Gastroesophageal sphincter (tissue), 4 donors: ENCODE results near the gene LCE5A. TPM values are rescaled to one million over a fixed set of nuclear protein-coding genes. Genes with fewer than 3 reads are reported as not detected.

ENCODE experiments used
- ATAC-seq: fragments of 150-250 bp; one replicate; pipeline ENCODE4 v1.9.1; 2016; ENCODE audit warnings: mild to moderate bottlenecking, moderate library complexity
- H3K27ac ChIP-seq, 4 donors: fragments of 200-600 bp; sonication (generic) in 3 of 4; 1 replicate in 3 of 4; 2 replicates in 1 of 4; pipeline ENCODE4 v1.5.1; 2016 to 2019
- H3K27me3 ChIP-seq: fragments of 200-600 bp; sonication (generic); one replicate; pipeline ENCODE4 v1.5.1; 2019
- H3K36me3 ChIP-seq, 2 donors: fragments of 200-600 bp; sonication (generic); one replicate each; pipeline ENCODE4 v1.5.1; 2019; ENCODE audit warnings: control low read depth in 1 of 2
- H3K4me1 ChIP-seq, 3 donors: fragments of 200-600 bp; sonication (generic); 1 replicate in 2 of 3; 2 replicates in 1 of 3; pipeline ENCODE4 v1.5.1; 2016 to 2019; ENCODE audit warnings: control low read depth in 2 of 3
- H3K4me3 ChIP-seq, 2 donors: fragments of 200-600 bp; sonication (generic); one replicate each; pipeline ENCODE4 v1.5.1; 2019; ENCODE audit warnings: mild to moderate bottlenecking in 1 of 2, moderate library complexity in 1 of 2
- H3K9me3 ChIP-seq, 3 donors: fragments of 200-600 bp; sonication (generic); one replicate each; pipeline ENCODE4 v1.5.1; 2017 to 2019; ENCODE audit warnings: control low read depth in 2 of 3
- CTCF ChIP-seq, 4 experiments: fragments of 200-600 bp in 2 of 4; fragments of 450-650 bp in 2 of 4; sonication (generic) in 1 of 4; IDR thresholded peaks; one replicate each; pipeline ENCODE4 v1.5.1; 2017 to 2019; ENCODE audit warnings: antibody characterized with exemption in 4 of 4, mild to moderate bottlenecking in 2 of 4, moderate library complexity in 2 of 4
- EP300 ChIP-seq: sonication (generic); formaldehyde crosslinking; IDR thresholded peaks from one replicate; pipeline ENCODE4 v1.6.1; 2017; ENCODE audit warnings: antibody characterized with exemption, mild to moderate bottlenecking
- POLR2A ChIP-seq, 2 donors: fragments of 450-650 bp; IDR thresholded peaks; one replicate each; pipeline ENCODE4 v1.6.1; 2017; ENCODE audit warnings: antibody characterized with exemption in 2 of 2, mild to moderate bottlenecking in 2 of 2, moderate library complexity in 1 of 2
- POLR2AphosphoS5 ChIP-seq: sonication (generic); formaldehyde crosslinking; IDR thresholded peaks from one replicate; pipeline ENCODE4 v1.6.1; 2017; ENCODE audit warnings: antibody characterized with exemption
- WGBS, 2 donors: methylation state at CpG; one replicate each; pipeline ENCODE4 v1.1.5; 2018; ENCODE audit warnings: low coverage in 1 of 2; 5-methylcytosine and 5-hydroxymethylcytosine counted together
- total RNA-seq, 4 donors: library from RNA; depleted of rRNA; stranded (reverse); fragments of >200 nt; gene quantifications; one replicate each; pipeline ENCODE4 v1.1.0, GENCODE V29; 2016

Gene LCE5A
- total RNA-seq, 4 donors from 2014 or later, result not detected

GRCh38 chr1:152495066-152495675, 15.4 kb upstream of the LCE5A start:
- Histone ChIP-seq H3K4me1 (no peaks in the 10 kb centered on the region), H3K9me3 (no peaks in the 10 kb centered on the region), H3K36me3 (no peaks in the 10 kb centered on the region), H3K4me3 (no peak overlapping the region), H3K27me3 (no peaks in the 10 kb centered on the region), H3K27ac (no peak overlapping the region)
- TF ChIP-seq POLR2A (IDR thresholded peaks at IDR 0.05) (no peak), CTCF (IDR thresholded peaks at IDR 0.05) (peak in 1 of 4 experiments; percentile 7), POLR2AphosphoS5 (no peak)
- 29% methylated on average over 4 of the region's 4 CpGs; no CpG with 5 or more reads in 1 of the 2 donors for whole genome bisulfite sequencing, 2 donors
- ATAC-seq, result no peak

- no peak for ATAC-seq
- H3K9me3 ChIP-seq, result no peaks in the 10 kb centered on the region
- TF ChIP-seq CTCF (IDR thresholded peaks at IDR 0.05) (no peak), POLR2A (IDR thresholded peaks at IDR 0.05) (no peak), POLR2AphosphoS5 (no peak), EP300 (no peak)
- no peaks in the 10 kb centered on the region for H3K27me3 ChIP-seq
- H3K4me1 ChIP-seq, result no peaks in the 10 kb centered on the region
- no peak overlapping the region for H3K4me3 ChIP-seq
- WGBS, 2 donors, result 4 to 55% methylated on average over 1 to 2 of the region's 2 CpGs
- H3K27ac ChIP-seq, result no peak overlapping the region
- H3K36me3 ChIP-seq, result no peaks in the 10 kb centered on the region
These were observed 13.3 kb upstream of the LCE5A start for GRCh38 chr1:152497273-152497672.

- no peaks in the 10 kb centered on the region for H3K4me1 ChIP-seq
- 50% methylated on average over 1 to 2 of the region's 2 CpGs for WGBS, 2 donors
- peaks cover 5% of the 10 kb centered on the region for H3K27me3 ChIP-seq
These were observed 8.9 kb upstream of the LCE5A start for GRCh38 chr1:152501704-152502103.

GRCh38 chr1:152502496-152503180, 8.0 kb upstream of the LCE5A start:
- Histone ChIP-seq H3K4me1 (no peaks in the 10 kb centered on the region), H3K36me3 (no peaks in the 10 kb centered on the region), H3K27ac (no peak overlapping the region), H3K27me3 (peaks cover 6% of the 10 kb centered on the region), H3K9me3 (no peaks in the 10 kb centered on the region), H3K4me3 (no peak overlapping the region)
- 66 to 68% methylated on average over 5 to 6 of the region's 7 CpGs for WGBS, 2 donors
- no peak for ATAC-seq
- TF ChIP-seq CTCF (IDR thresholded peaks at IDR 0.05), result no peak
- TF ChIP-seq POLR2A (IDR thresholded peaks at IDR 0.05), result no peak
- TF ChIP-seq EP300, result no peak
- no peak for TF ChIP-seq POLR2AphosphoS5

More at GRCh38 chr1:152501704-152502103, 8.9 kb upstream of the LCE5A start:
- ATAC-seq, result no peak
- H3K9me3 ChIP-seq, result no peaks in the 10 kb centered on the region
- no peak overlapping the region for H3K27ac ChIP-seq
- TF ChIP-seq EP300 (no peak), POLR2AphosphoS5 (no peak), POLR2A (IDR thresholded peaks at IDR 0.05) (no peak), CTCF (IDR thresholded peaks at IDR 0.05) (no peak)
- H3K4me3 ChIP-seq, result no peak overlapping the region
- H3K36me3 ChIP-seq, result no peaks in the 10 kb centered on the region

GRCh38 chr1:152505083-152505482, 5.5 kb upstream of the LCE5A start:
- TF ChIP-seq POLR2A (IDR thresholded peaks at IDR 0.05) (no peak), POLR2AphosphoS5 (no peak), EP300 (no peak), CTCF (IDR thresholded peaks at IDR 0.05) (no peak)
- no peak for ATAC-seq
- Histone ChIP-seq H3K9me3 (no peaks in the 10 kb centered on the region), H3K4me3 (no peak overlapping the region), H3K4me1 (no peaks in the 10 kb centered on the region), H3K27ac (no peak overlapping the region), H3K36me3 (no peaks in the 10 kb centered on the region), H3K27me3 (peaks cover 21% of the 10 kb centered on the region)
- WGBS, 2 donors, result 80% methylated on average over 2 of the region's 2 CpGs; no CpG with 5 or more reads in 1 of the 2 donors
